Kidney glomerular epithelial cell (primary cell): ENCODE data around the gene METTL4.
A peak's percentile ranks its signal among the peaks of the same experiment; 100 is the strongest.
"Not testable (repeated sequence)": the region's sequence is repeated elsewhere in the genome, so short reads cannot be mapped to it uniquely, and the experiment has no call there.

Experiments used
- DNase-seq: peaks from one replicate; lab custom pipeline; 2025; lab: John Stamatoyannopoulos, UW

Gene METTL4

GRCh38 chr18:2564373-2564772 lies 6.9 kb downstream of the METTL4 start:
- no peak for DNase-seq

- DNase-seq: no peak
These were observed 12.1 kb downstream of the METTL4 start for GRCh38 chr18:2559249-2559648.

GRCh38 chr18:2557536-2557935 lies 13.8 kb downstream of the METTL4 start:
- DNase-seq: no peak

- no peak for DNase-seq
These were observed 15.4 kb downstream of the METTL4 start for GRCh38 chr18:2555895-2556294.

- no peak for DNase-seq
These were observed 16.6 kb downstream of the METTL4 start for GRCh38 chr18:2554696-2555095.

- DNase-seq: no peak
These were observed 19.9 kb downstream of the METTL4 start for GRCh38 chr18:2551425-2551824.

GRCh38 chr18:2549462-2549861 lies 21.8 kb downstream of the METTL4 start:
- no peak for DNase-seq

GRCh38 chr18:2547477-2548087 lies 23.7 kb downstream of the METTL4 start:
- peak; percentile 34 for DNase-seq

- DNase-seq: no peak
These were observed 26.1 kb downstream of the METTL4 start for GRCh38 chr18:2545155-2545554.

- peak; percentile 28 for DNase-seq
These were observed 29.3 kb downstream of the METTL4 start for GRCh38 chr18:2541925-2542563.

GRCh38 chr18:2540575-2540974 lies 30.7 kb downstream of the METTL4 start:
- DNase-seq: no peak

- DNase-seq: no peak
These were observed 32.5 kb downstream of the METTL4 start for GRCh38 chr18:2538844-2539243.

GRCh38 chr18:2538236-2538635 lies 33.1 kb downstream of the METTL4 start:
- DNase-seq: no peak

GRCh38 chr18:2537296-2537695 lies 34.0 kb downstream of the METTL4 start:
- no peak for DNase-seq

GRCh38 chr18:2536493-2536892 lies 34.8 kb downstream of the METTL4 start:
- no peak for DNase-seq

- no peak for DNase-seq
These were observed 35.2 kb downstream of the METTL4 start for GRCh38 chr18:2536063-2536462.

- DNase-seq: no peak
These were observed 35.8 kb downstream of the METTL4 start for GRCh38 chr18:2535419-2535910.

- peak; percentile 13 for DNase-seq
These were observed 36.4 kb downstream of the METTL4 start for GRCh38 chr18:2534906-2535305.

- DNase-seq: no peak
These were observed 38.5 kb downstream of the METTL4 start for GRCh38 chr18:2532797-2533196.

- DNase-seq: no peak
These were observed 39.6 kb downstream of the METTL4 start for GRCh38 chr18:2531751-2532150.

- peak; percentile 66 for DNase-seq
These were observed 42.2 kb downstream of the METTL4 start for GRCh38 chr18:2529154-2529553.

GRCh38 chr18:2526329-2526728 lies 45.0 kb downstream of the METTL4 start:
- no peak for DNase-seq

GRCh38 chr18:2524794-2525198 lies 46.5 kb downstream of the METTL4 start:
- DNase-seq: not testable (repeated sequence)

GRCh38 chr18:2522112-2522511 lies 49.2 kb downstream of the METTL4 start:
- DNase-seq: no peak
